Bronchial epithelial cell (primary cell): ENCODE results near the gene ATXN10. TPM values are rescaled to one million over a fixed set of nuclear protein-coding genes. Genes with fewer than 3 reads are reported as not detected.
A peak's percentile ranks its signal among the peaks of the same experiment; 100 is the strongest.

ENCODE experiments used
- DNase-seq: peaks from one replicate; pipeline ENCODE4 v3.0.0-alpha.2; 2010; ENCODE audit warnings: low read depth
- FAIRE-seq: peaks from 2 replicates; lab custom pipeline; 2011; peaks lifted over from hg19 to GRCh38; lab: Jason Lieb, UNC
- H3K27me3 ChIP-seq: 2 replicates; pipeline ENCODE4 v1.5.1; 2011; ENCODE audit warnings: low read length; ENCODE audit not compliant: control insufficient read depth, insufficient read depth
- H3K36me3 ChIP-seq: 2 replicates; pipeline ENCODE4 v1.5.1; 2011; ENCODE audit warnings: low read length; ENCODE audit not compliant: control insufficient read depth, insufficient read depth
- H3K4me3 ChIP-seq: 2 replicates; pipeline ENCODE4 v1.5.1; 2011; ENCODE audit warnings: mild to moderate bottlenecking, low read depth, low read length, control low read depth
- CTCF ChIP-seq: IDR thresholded peaks from 2 replicates; pipeline ENCODE4 v1.5.1; 2011; ENCODE audit warnings: mild to moderate bottlenecking, moderate library complexity, low read length, control low read depth, inconsistent platforms; ENCODE audit not compliant: insufficient read depth, severe bottlenecking
- total RNA-seq: library from RNA; depleted of rRNA; stranded (reverse); fragments of >200 nt; gene quantifications from 2 replicates; pipeline ENCODE4 v1.2.1, GENCODE V29; 2014

Gene ATXN10
- total RNA-seq, 1 donor from 2014 or later: 81.9 TPM

- DNase-seq (peak; percentile 82), FAIRE-seq (no peak)
- H3K36me3 ChIP-seq: peaks cover 2% of the 10 kb centered on the region
- no peaks in the 10 kb centered on the region for H3K27me3 ChIP-seq
- no peak overlapping the region for H3K4me3 ChIP-seq
- no peak for TF ChIP-seq CTCF
These were observed 159.1 kb downstream of the ATXN10 start for GRCh38 chr22:45830531-45831245.

- peak; percentile 39 for DNase-seq
- no peak overlapping the region for H3K4me3 ChIP-seq
- no peaks in the 10 kb centered on the region for H3K27me3 ChIP-seq
- FAIRE-seq: no peak
- TF ChIP-seq CTCF: peak; percentile 28
- H3K36me3 ChIP-seq: peaks cover 2% of the 10 kb centered on the region
These were observed 159.8 kb downstream of the ATXN10 start for GRCh38 chr22:45831394-45831793.

- no peak for TF ChIP-seq CTCF
- H3K4me3 ChIP-seq: no peak overlapping the region
- H3K27me3 ChIP-seq: no peaks in the 10 kb centered on the region
- FAIRE-seq: no peak
- H3K36me3 ChIP-seq: peaks cover 2% of the 10 kb centered on the region
- DNase-seq: no peak
These were observed 160.5 kb downstream of the ATXN10 start for GRCh38 chr22:45832180-45832579.

- peak; percentile 23 for FAIRE-seq
- Histone ChIP-seq H3K27me3 (no peaks in the 10 kb centered on the region), H3K36me3 (peaks cover 2% of the 10 kb centered on the region), H3K4me3 (no peak overlapping the region)
- DNase-seq: peak; percentile 76
- no peak for TF ChIP-seq CTCF
These were observed 161.4 kb downstream of the ATXN10 start for GRCh38 chr22:45832959-45833580.

- Histone ChIP-seq H3K27me3 (no peaks in the 10 kb centered on the region), H3K36me3 (peaks cover 2% of the 10 kb centered on the region), H3K4me3 (no peak overlapping the region)
- no peak for DNase-seq
- TF ChIP-seq CTCF: no peak
- FAIRE-seq: no peak
These were observed 162.0 kb downstream of the ATXN10 start for GRCh38 chr22:45833613-45834012.
